Activated naive CD4-positive, alpha-beta T cell treated with anti-CD3 and anti-CD28 coated beads, Interleukin-2, amount 50 U/mL, for 72 hours (primary cell): ENCODE data around the gene PEF1. TPM values are rescaled to one million over a fixed set of nuclear protein-coding genes. Genes with fewer than 3 reads are reported as not detected.

ENCODE experiments used
- ATAC-seq, 2 donors: fragments of 150-1000 bp; cut with Tn5 transposase; 2 replicates each; pipeline ENCODE4 v1.10.0; 2021; ENCODE audit warnings: mild to moderate bottlenecking in 2 of 2, moderate library complexity in 2 of 2
- DNase-seq, 2 donors: peaks; one replicate each; pipeline ENCODE4 v3.0.0; 2021 to 2022; ENCODE audit warnings: low spot score in 2 of 2
- H3K27ac Mint-ChIP-seq, 2 donors: one replicate each; pipeline ENCODE4 v1.8.0; 2022; ENCODE audit warnings: mild to moderate bottlenecking in 2 of 2, mixed read lengths in 2 of 2
- H3K36me3 Mint-ChIP-seq, 2 donors: one replicate each; pipeline ENCODE4 v1.8.0; 2022; ENCODE audit warnings: mixed read lengths in 2 of 2
- H3K9me3 Mint-ChIP-seq, 2 donors: one replicate each; pipeline ENCODE4 v1.8.0; 2022; ENCODE audit warnings: mixed read lengths in 2 of 2
- total RNA-seq, 2 donors: library from RNA; stranded (reverse); gene quantifications; one replicate each; pipeline ENCODE4 v1.2.3, GENCODE V29; 2022

The PEF1 gene
- total RNA-seq, 2 donors from 2014 or later, result 55.4 to 55.8 TPM

DNA sequence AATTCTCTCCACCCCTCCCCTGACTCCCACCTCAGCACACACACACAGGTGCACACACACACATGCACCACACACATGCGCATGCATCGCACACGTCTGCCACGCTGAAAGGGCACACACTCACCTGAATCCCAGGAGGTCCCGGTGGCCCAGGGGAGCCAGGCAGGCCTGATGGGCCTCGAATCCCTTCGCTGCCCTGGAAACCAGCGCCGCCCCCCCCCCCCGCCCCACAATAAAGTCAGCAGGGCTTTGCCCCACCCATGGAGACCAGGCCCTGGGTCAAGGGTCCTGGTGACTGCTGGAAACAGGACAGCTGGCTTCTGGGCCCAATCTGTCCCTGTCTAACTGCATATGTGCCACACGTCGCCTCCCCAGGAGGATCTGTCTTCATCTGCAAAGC is 17.8 kb upstream of the PEF1 start:
- DNase-seq, result no peak
- H3K27ac Mint-ChIP-seq, result no peak overlapping the region
- ATAC-seq, result no peak
- H3K36me3 Mint-ChIP-seq, result no peaks in the 10 kb centered on the region
- no peaks in the 10 kb centered on the region for H3K9me3 Mint-ChIP-seq

DNA sequence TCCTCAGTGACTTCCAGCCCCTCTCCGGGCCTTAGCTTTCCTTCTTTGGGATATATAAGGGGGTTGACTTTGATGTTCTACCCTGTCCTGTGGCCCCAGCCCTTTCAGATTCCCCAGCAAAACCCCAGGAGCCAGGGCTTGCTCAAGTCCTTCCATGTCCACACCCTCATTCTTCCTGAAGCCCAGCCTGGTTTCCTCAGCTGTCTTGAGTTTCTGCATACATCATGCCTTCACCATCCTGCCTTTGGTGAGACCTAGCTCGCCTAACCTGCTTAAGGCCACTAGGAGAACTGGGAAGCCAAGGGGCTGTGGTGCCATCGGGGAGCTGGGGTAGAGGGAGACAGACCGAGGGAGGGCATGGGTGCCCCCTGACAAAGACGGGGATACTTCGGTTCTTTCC is 17.2 kb upstream of the PEF1 start:
- no peaks in the 10 kb centered on the region for H3K9me3 Mint-ChIP-seq

DNA sequence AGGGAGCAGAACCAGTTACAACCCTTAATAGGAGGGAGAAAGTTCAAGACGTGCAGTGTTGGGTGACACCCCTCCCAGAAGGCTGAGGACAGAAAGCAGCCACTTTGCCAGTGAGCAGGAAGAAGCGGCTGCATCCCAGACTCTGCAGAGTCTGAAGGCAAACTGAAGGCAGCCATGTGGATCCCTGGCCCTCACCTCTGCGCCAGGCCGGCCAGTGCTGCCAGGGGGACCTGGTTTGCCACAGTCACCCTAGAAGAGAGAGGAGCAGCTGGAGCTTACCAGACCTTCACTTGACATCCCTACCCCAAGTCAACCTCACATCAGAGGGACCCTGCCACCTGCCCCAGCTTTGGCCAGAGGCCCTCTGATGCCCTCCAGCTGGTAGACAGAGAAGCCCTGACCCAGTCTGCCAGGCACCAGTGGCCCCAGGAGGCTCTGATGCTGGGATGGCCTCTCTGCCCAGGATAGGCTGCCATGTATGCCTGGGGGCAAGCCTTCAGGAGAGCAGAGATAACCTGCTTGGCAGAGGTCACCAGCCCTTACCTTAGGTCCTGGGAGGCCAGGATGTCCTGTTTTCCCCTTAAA is 16.3 kb upstream of the PEF1 start:
- Mint-ChIP-seq H3K27ac (no peak overlapping the region), H3K36me3 (no peaks in the 10 kb centered on the region), H3K9me3 (no peaks in the 10 kb centered on the region)
- DNase-seq (no peak), ATAC-seq (no peak)

More for the DNA sequence above, 17.2 kb upstream of the PEF1 start:
- ATAC-seq, result no peak
- Mint-ChIP-seq H3K36me3 (no peaks in the 10 kb centered on the region), H3K27ac (peak overlapping the region in 1 of 2 donors; percentile 53)
- no peak for DNase-seq

DNA sequence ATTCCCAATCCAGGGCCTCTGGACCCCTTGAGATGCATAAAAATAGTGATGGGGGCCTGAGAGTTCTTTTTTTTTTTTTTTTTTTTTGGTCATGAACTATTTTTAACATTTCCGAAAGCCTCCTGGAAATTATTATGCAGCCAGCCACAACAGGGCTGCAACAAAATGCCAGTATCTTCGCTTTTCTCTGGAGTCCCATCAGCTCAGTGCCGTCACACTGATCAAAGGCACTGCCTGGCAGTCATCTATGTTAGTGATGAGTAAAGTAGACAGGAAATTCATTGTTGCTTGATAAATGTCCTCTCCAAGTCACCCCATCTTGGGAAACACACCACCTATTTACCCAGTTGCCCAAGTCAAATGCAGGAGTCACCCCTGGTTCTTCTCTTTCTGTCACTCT is 15.2 kb upstream of the PEF1 start:
- Mint-ChIP-seq H3K36me3 (no peaks in the 10 kb centered on the region), H3K27ac (no peak overlapping the region), H3K9me3 (no peaks in the 10 kb centered on the region)
- DNase-seq (no peak), ATAC-seq (no peak)

DNA sequence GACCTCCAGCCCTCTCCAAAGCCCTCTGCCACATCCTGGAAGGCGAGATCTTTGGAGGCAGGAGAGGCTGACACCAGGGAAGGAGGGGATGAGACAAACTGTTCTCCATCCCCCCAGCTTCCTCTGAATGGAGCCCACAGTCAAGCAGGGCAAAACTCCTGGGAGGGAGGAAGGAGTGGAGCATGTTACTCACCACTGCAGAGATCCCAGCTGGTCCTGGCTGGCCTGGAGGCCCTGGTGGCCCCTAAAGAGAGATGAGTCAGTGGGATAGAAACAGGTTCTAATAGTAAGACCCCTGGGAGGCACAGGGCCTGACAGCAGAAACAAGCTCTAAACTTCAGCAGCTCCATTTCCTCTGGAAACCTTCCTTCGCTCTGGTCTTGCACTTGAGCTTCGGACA is 14.0 kb upstream of the PEF1 start:
- Mint-ChIP-seq H3K27ac (no peak overlapping the region), H3K9me3 (no peaks in the 10 kb centered on the region), H3K36me3 (no peaks in the 10 kb centered on the region)
- ATAC-seq (no peak), DNase-seq (no peak)

DNA sequence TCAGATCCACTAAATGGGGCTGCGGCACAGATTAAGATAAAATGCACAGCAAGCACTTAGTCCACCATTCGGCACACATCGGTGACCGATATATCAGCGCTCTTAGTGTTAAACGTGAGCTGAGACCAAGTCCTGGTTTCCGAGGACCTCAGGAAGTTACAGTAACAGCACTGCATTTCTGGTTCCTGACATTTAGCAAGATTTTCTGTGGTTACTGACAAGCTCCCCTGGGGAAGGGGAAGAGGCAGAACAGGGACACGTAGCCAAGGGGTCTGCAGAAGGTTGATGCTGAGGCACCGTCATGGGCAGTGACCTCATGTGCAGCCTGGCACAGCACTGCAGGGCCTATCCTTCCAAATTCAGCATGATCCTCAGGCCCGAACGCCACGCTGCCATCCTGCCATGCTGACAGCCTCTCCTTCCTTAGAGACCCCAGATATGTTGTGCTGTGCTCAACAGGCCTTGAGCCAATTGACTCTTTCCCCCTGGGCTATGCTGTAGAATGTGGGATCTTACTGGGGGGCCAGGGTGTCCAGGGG is 13.4 kb upstream of the PEF1 start:
- DNase-seq, result no peak
- H3K9me3 Mint-ChIP-seq, result no peaks in the 10 kb centered on the region
- H3K36me3 Mint-ChIP-seq, result no peaks in the 10 kb centered on the region
- ATAC-seq, result no peak
- no peak overlapping the region for H3K27ac Mint-ChIP-seq

DNA sequence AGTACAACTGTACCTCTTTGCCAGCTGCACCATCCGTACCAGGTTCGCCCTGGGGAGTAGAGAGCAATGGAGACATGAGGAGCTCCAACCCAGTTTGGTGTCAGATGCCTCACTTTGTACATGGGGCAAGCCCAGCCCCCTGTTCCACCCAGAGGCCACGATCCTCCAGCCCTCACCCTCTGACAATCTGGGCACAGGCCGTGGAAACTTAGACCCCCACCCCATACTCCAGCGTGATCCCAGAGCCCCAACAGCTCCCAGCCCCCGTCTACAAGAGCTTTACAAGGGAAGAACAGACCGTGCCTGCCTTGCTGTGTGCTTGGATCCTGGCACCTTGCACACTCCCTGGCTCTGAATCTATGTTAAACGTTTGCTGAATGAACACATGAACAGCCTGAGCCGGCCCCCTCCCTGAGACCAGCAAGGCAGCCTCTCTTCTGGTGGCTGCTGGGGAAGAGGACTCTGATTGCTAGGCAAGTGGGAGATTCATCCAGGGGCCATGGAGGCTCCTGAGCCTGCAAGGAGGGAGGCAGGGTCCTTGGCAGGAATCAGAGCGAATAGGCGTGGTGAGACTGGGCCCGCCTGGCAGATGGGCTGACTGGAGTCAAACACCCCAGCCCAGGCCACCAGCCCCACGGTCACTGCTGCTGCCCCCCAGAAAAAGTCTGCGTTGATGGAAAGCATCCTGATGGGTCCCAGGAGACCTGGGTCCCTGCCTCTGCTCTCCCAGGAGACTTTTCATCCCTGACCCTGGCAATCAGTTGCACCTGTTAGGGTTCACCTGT is 12.5 kb upstream of the PEF1 start:
- Mint-ChIP-seq H3K9me3 (no peaks in the 10 kb centered on the region), H3K27ac (no peak overlapping the region), H3K36me3 (no peaks in the 10 kb centered on the region)
- ATAC-seq (no peak), DNase-seq (no peak)

DNA sequence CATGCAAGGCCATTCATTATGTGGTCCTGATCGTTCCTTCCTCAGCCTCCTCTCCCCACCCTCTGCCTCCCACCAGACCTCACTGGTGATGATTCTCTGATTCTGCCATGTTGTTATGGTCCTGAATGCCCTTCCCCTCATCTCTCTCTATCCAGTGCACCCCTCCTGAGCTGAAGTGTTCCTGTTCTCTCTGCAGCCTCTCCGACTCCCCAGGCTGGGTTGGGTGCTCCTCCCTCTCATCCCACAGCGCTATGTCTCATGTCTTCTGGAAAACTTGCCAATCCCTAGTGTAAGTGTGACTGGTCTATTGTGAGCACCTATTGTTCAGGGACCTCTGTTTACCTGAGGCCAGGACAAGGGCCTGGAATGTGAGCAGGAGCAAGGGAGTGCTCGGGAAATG is 11.1 kb upstream of the PEF1 start:
- ATAC-seq, result no peak
- Mint-ChIP-seq H3K27ac (peak overlapping the region in 1 of 2 donors; percentile 34), H3K36me3 (no peaks in the 10 kb centered on the region), H3K9me3 (no peaks in the 10 kb centered on the region)
- DNase-seq, result no peak

DNA sequence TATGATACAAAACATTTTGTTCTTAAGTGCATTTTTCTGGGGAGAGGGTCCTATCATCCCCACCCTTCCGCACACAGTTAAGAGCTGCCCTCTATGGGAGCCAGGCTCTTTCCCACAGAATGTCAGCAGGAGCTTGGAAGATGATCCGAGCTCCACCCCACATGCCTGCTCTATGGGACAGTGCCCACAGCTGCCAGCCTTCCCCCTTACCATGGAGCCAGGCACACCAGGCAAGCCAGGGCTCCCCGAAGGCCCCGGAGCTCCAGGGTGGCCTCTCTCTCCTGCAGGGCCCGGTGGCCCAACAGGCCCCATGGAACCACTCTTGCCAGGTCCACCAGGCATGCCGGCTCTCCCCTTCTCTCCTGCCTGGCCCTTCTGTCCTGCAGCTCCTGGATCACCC is 10.4 kb upstream of the PEF1 start:
- DNase-seq (no peak), ATAC-seq (no peak)
- Mint-ChIP-seq H3K27ac (no peak overlapping the region), H3K9me3 (no peaks in the 10 kb centered on the region), H3K36me3 (no peaks in the 10 kb centered on the region)

DNA sequence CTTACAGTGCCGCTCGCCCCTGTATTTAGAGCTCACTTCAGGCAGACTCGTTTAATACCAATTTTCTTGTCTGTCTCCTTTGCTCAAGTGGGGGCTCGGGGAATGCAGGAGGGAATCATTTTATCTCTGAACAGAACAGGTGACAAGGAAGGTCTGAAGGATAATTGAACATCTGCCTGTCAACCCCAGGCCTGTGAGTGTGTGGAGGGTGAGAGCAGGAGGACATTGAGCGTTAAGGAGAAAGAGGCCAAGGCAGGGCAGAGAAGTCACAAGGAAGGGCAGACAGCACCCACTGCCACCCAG is 9.7 kb upstream of the PEF1 start:
- Mint-ChIP-seq H3K9me3 (no peaks in the 10 kb centered on the region), H3K27ac (peak overlapping the region in 1 of 2 donors; percentile 89), H3K36me3 (no peaks in the 10 kb centered on the region)
- no peak for DNase-seq
- no peak for ATAC-seq

DNA sequence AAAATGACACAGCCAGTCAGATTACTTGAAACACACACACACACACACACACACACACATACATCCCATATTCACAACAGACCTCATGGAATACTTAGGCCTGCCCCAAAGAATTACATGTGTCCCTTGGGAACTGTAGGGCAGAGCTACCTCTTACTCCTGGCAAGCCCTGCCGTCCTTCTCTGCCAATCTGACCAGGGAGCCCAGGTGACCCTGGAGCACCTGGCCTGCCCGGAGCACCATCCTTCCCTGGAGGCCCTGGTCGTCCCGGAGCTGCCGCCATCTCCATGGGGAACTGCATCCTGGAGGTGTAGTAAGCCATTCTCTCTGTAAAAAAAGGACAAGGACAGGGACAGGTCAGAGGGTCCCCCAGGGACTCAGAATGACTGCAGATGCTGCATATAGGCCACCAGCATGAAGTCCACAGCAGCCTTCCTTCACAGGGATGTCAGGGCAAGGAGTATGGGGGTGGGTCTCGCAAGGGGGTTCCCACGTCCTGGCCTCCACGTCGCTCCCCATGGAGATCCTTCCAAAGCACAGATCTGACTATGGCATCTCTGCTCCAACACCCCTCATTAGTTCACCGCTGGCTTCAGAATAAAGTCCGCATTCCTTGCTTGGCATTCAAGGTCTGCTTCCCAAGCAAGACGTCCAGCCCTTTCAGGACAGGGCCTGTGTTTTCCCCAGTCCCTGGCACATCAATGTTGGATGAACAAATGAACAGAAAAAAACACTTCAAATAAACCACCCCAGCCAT is 9.2 kb upstream of the PEF1 start:
- H3K9me3 Mint-ChIP-seq, result no peaks in the 10 kb centered on the region
- no peaks in the 10 kb centered on the region for H3K36me3 Mint-ChIP-seq
- no peak overlapping the region for H3K27ac Mint-ChIP-seq
- DNase-seq (no peak), ATAC-seq (no peak)

DNA sequence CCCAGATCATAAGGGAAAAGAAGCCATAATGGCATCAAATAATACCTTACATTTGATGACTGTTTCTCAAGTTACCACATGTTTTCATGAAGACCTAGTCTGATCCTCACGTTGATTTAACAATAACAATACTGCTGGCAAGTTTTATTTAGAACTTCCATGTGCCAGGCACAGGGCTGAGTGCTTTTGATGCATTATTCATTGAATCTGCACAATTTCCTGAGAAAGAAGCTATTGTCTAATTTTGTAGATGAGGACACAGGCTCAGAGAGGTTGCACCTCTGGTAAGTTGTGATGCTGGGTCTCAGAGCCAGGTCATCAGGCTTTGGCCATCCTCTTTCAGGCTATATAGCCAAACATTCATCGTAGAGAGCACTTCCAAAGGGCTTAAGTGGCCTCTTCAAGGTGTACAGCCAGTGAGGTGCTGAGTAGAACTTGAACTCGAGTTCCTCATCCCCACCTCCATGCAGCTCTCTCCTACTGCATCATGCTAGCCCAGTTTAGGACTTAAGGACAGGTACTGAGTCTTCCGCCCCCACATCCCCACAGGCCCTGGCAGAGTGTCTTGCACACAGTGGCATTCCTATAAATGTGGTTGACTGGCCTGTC is 8.3 kb upstream of the PEF1 start:
- DNase-seq (no peak), ATAC-seq (no peak)
- no peak overlapping the region for H3K27ac Mint-ChIP-seq
- no peaks in the 10 kb centered on the region for H3K36me3 Mint-ChIP-seq
- no peaks in the 10 kb centered on the region for H3K9me3 Mint-ChIP-seq

DNA sequence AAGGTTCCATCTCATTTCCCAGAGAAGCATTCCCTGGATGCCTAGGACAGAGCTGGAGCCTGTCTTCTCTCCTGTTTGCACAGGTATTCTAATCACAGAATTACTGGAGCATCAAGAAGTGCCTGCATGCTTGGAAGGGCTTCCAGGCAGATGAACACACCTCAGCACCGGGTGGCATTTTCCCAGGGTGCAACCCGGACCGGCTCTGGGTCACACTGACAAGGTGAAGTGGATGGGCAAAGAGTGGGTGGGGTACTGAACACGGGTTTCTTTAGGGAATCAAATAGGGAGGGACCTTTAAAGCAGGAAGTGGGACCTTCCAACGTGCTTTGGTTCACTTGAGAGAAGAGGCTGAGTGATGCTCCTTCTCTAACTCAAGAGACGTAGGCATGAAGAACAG is 7.1 kb upstream of the PEF1 start:
- H3K27ac Mint-ChIP-seq, result no peak overlapping the region
- H3K9me3 Mint-ChIP-seq, result no peaks in the 10 kb centered on the region
- ATAC-seq, result no peak
- no peak for DNase-seq
- no peaks in the 10 kb centered on the region for H3K36me3 Mint-ChIP-seq

DNA sequence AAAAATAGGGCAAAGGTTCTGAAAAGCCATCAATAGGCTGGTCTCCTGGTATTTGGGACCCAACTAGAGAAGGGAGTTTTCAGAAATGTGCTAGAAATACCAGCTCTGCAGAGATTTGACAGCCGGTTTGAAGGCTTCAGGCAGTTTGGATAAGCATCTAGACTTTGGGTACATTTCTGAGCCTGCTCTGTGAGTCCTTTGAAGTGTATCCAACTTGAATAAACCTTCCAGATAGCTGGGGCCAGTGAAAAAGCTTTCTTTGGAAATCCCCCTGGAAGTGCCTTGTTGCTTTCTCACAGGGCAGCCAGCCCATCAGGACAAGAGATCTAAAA is 6.4 kb upstream of the PEF1 start:
- ATAC-seq (no peak), DNase-seq (no peak)
- no peak overlapping the region for H3K27ac Mint-ChIP-seq
- no peaks in the 10 kb centered on the region for H3K9me3 Mint-ChIP-seq
- no peaks in the 10 kb centered on the region for H3K36me3 Mint-ChIP-seq

DNA sequence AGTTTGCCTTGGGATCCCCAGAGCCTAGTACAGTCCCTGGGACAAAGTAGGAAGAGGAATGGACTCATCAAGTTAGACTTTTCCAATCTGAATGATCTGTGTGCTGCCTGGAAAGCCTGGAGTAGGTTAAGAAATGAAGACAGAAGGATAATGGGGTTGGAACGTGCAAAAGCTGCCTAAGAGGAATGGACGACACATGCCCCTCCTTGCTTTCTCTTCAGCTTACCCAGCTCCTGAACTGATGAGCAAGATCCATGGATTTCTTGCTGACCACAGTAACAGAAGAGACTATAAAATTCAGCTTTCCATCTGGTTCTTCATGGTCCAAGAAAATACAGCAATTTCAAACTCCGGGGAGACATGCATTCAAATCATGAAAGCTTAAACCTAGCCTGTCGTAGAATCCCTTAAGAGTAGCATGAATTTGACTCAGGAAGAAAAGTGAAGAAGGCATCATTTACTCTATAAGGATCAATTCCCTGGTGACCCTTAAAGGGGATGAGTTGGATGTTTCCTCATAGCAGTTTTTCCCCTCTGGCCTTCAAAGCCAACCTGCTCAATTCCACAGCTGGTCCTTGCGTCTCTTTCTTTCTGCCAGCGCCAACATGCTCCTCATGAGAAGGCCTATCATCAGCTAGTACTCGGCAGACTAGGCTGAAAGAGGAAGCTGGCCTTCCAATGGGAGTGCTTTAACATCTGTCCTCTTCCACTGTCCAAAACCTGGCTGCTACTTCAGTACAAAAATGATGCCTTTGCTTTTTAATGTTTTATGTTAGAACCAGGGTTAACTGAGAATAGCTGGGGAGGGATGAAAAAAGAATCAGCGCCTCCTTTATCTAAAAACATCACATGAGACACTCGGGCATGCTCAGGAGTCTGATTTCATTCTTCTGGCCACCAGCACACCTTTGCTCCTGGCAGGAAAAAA is 5.7 kb upstream of the PEF1 start:
- Mint-ChIP-seq H3K36me3 (no peaks in the 10 kb centered on the region), H3K27ac (peak overlapping the region in 1 of 2 donors; percentile 23), H3K9me3 (no peaks in the 10 kb centered on the region)
- DNase-seq, result no peak
- ATAC-seq, result no peak

DNA sequence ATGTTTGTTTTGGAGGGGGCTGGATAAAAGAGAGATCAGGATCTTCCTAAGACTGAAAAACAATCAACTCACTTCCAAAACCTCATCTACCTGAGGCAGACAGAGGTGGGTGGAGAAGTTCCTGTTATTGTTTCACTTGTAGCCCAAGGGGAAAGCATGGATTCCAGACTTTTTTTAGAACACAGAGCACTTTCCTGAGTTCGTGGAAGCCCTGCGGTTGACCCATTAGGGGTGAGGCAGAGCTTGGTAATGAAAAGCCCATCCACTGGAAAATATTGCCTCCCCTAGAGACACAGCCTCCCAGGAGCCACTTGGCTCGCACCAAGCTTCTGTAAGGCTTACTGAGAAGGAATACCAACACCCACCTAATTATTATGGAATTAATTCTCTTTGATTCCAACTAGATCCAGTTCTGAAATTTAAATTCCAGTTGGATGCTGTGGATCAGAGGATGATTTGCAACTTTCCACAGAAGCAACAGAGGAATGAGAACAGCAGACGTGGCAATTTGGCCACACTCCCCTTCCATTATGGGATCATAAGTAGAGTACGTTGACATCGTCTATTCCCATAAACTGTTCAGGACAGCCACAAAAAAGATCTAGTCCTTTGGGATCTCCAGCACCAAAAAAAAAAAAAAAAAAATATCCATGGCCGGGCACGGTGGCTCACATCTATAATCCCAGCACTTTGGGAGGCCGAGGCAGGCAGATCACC is 4.1 kb upstream of the PEF1 start:
- H3K9me3 Mint-ChIP-seq, result no peaks in the 10 kb centered on the region
- DNase-seq (no peak), ATAC-seq (no peak)
- H3K27ac Mint-ChIP-seq, result no peak overlapping the region
- peaks cover 0 to 16% of the 10 kb centered on the region in 2 donors for H3K36me3 Mint-ChIP-seq
